NOMO-1 treated with DMSO at 0.1 percent for 48 hours (cell line): ENCODE results near the gene PNMA6E.

Experiments used
- DNase-seq: peaks from one replicate; lab custom pipeline; 2025; ENCODE audit not compliant: unreplicated experiment; lab: John Stamatoyannopoulos, UW

The PNMA6E gene

GRCh38 chrX:153438532-153438931 is 37.4 kb upstream of the PNMA6E start:
- peak; percentile 8 for DNase-seq

GRCh38 chrX:153435845-153436244 is 34.7 kb upstream of the PNMA6E start:
- DNase-seq: no peak

GRCh38 chrX:153434801-153435200 is 33.7 kb upstream of the PNMA6E start:
- DNase-seq: no peak

- DNase-seq: no peak
Observed at GRCh38 chrX:153433781-153434285, 32.7 kb upstream of the PNMA6E start.

- DNase-seq: no peak
Observed at GRCh38 chrX:153433161-153433680, 32.1 kb upstream of the PNMA6E start.

- no peak for DNase-seq
Observed at GRCh38 chrX:153430796-153431195, 29.6 kb upstream of the PNMA6E start.

GRCh38 chrX:153426204-153426603 is 25.1 kb upstream of the PNMA6E start:
- DNase-seq: no peak

- DNase-seq: no peak
Observed at GRCh38 chrX:153423652-153424051, 22.5 kb upstream of the PNMA6E start.

GRCh38 chrX:153421856-153422255 is 20.7 kb upstream of the PNMA6E start:
- DNase-seq: no peak

GRCh38 chrX:153420851-153421599 is 19.9 kb upstream of the PNMA6E start:
- DNase-seq: no peak

- no peak for DNase-seq
Observed at GRCh38 chrX:153417637-153418036, 16.5 kb upstream of the PNMA6E start.

- DNase-seq: no peak
Observed at GRCh38 chrX:153416781-153417450, 15.8 kb upstream of the PNMA6E start.

GRCh38 chrX:153414856-153415510 is 13.8 kb upstream of the PNMA6E start:
- peak; percentile 22 for DNase-seq

GRCh38 chrX:153413731-153414130 is 12.6 kb upstream of the PNMA6E start:
- no peak for DNase-seq

GRCh38 chrX:153412746-153413720 is 11.9 kb upstream of the PNMA6E start:
- DNase-seq: no peak

GRCh38 chrX:153411988-153412574 is 10.9 kb upstream of the PNMA6E start:
- DNase-seq: no peak

GRCh38 chrX:153411255-153411987 is 10.3 kb upstream of the PNMA6E start, which contains the start of gene ZFP92:
Gene ZFP92 (plus strand): TSS chrX:153411472. CDS start chrX:153418323, 6,851 bp downstream.
- peak; percentile 20 for DNase-seq

- no peak for DNase-seq
Observed at GRCh38 chrX:153410888-153411254, 9.7 kb upstream of the PNMA6E start.

- no peak for DNase-seq
Observed at GRCh38 chrX:153410373-153410772, 9.2 kb upstream of the PNMA6E start.
